Muscle of leg (tissue), 11 donors: ENCODE data around the gene MAP7. TPM values are rescaled to one million over a fixed set of nuclear protein-coding genes. Genes with fewer than 3 reads are reported as not detected.

Experiments
- DNase-seq: peaks from one replicate; pipeline ENCODE4 v3.0.0; 2013
- H3K27ac ChIP-seq: one replicate; pipeline ENCODE4 v1.5.1; 2013; ENCODE audit warnings: mild to moderate bottlenecking, low read length, control low read depth
- H3K27me3 ChIP-seq: one replicate; pipeline ENCODE4 v1.6.1; 2013; ENCODE audit warnings: low read length; ENCODE audit not compliant: control insufficient read depth, insufficient read depth
- H3K36me3 ChIP-seq: one replicate; pipeline ENCODE4 v1.6.1; 2013; ENCODE audit warnings: low read length; ENCODE audit not compliant: control insufficient read depth, insufficient read depth
- H3K4me1 ChIP-seq: one replicate; pipeline ENCODE4 v1.6.1; 2013; ENCODE audit warnings: low read length; ENCODE audit not compliant: control insufficient read depth, insufficient read depth
- H3K4me3 ChIP-seq: one replicate; pipeline ENCODE4 v1.5.1; 2013; ENCODE audit warnings: low read length, control low read depth
- H3K9me3 ChIP-seq: replicated peaks from 2 replicates; pipeline ENCODE4 v1.6.1; 2013; ENCODE audit warnings: low read depth, low read length; ENCODE audit not compliant: control insufficient read depth
- WGBS: methylation state at CpG from one replicate; pipeline ENCODE4 v1.1.5; 2013; ENCODE audit warnings: missing lambda C conversion rate; ENCODE audit not compliant: insufficient coverage; 5-methylcytosine and 5-hydroxymethylcytosine counted together
- polyA plus RNA-seq, 8 donors: library from polyadenylated mRNA; unstranded; fragments of 120-200 nt; gene quantifications; one replicate each; pipeline versions ENCODE4 v1.2.1 to v1.2.3, GENCODE V29; 2013; ENCODE audit warnings: inconsistent platforms in 1 of 8, low replicate concordance in 1 of 8; ENCODE audit not compliant: insufficient read length in 8 of 8, insufficient read depth in 1 of 8
- total RNA-seq: library from RNA; stranded (reverse); fragments of 120-200 nt; gene quantifications from one replicate; pipeline ENCODE4 v1.2.4, GENCODE V29; 2013

The MAP7 gene
- total and polyA plus RNA-seq, 9 donors: 0.14 to 1.9 (median 0.48) TPM

DNA sequence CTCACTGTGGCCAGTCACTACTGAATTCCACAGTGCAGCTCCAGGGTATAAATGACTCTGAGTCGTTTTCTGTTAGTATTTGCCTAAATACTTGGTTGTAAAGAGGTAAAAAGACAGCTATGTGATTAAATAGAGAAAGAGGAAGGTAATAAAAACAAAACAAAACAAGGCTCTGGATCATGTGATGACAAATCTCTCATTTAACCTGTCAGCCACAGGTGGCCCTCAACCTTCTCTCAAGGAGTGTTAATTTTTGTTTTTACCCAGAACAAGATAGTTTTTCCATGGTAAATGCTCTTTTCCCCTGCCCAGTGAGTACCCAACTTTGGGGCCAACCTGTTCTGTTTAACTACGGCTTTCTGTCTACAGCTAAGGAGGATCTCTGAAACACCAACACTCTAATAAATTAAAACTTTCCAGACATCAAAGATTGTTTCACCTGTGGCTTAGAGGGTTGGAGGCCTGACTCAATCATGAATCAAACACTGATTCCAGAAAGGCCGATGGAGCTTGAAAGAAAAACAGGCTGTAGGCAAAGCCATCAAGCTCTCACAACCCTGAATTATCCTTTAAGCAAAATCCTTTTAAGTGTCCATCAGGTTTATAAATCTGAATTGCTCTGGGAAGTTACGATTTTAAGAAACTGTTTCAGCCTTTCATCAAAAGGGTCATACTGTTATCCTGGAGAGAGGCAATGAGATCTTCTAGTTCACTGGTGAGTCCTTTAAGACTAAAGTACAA lies 179.1 kb downstream of the MAP7 start:
- Histone ChIP-seq H3K4me3 (no peak overlapping the region), H3K9me3 (no peaks in the 10 kb centered on the region), H3K36me3 (no peaks in the 10 kb centered on the region), H3K27me3 (peaks cover 2% of the 10 kb centered on the region), H3K27ac (no peak overlapping the region), H3K4me1 (no peaks in the 10 kb centered on the region)
- no peak for DNase-seq
- WGBS: no CpG with 5 or more reads among the region's 4 CpGs

DNA sequence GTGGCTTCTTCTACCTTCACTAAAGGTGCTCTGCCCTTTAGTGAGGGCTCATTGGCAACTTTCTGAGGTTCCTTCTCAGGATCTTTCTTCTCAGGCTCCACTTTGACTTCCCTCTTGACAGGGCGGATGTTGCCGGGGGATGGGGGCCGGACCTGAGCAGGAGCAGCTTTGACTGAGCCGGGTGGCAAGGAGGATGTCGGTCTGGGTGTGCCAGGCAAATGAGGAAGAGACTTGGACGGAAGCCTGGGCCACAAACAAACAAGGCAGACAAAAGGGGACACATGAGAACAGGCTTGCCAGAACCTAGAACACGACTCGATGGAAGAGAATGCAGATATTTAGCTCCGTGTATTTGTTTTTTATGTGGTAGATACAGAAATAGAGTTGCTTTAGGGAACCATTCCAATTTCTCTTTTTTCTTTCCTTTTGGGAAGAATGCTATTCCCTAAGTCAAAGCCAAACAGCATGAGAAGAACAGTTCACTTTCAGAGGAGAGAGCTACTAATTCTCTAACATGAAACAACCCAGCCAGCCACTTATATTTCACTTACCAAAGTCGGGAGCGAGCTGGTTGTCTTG lies 184.4 kb downstream of the MAP7 start:
- no peak overlapping the region for H3K4me3 ChIP-seq
- H3K4me1 ChIP-seq: no peaks in the 10 kb centered on the region
- H3K27me3 ChIP-seq: no peaks in the 10 kb centered on the region
- H3K27ac ChIP-seq: no peak overlapping the region
- H3K9me3 ChIP-seq: no peaks in the 10 kb centered on the region
- peak; percentile 55 for DNase-seq
- WGBS: 63% methylated on average over 8 of the region's 11 CpGs
- no peaks in the 10 kb centered on the region for H3K36me3 ChIP-seq

DNA sequence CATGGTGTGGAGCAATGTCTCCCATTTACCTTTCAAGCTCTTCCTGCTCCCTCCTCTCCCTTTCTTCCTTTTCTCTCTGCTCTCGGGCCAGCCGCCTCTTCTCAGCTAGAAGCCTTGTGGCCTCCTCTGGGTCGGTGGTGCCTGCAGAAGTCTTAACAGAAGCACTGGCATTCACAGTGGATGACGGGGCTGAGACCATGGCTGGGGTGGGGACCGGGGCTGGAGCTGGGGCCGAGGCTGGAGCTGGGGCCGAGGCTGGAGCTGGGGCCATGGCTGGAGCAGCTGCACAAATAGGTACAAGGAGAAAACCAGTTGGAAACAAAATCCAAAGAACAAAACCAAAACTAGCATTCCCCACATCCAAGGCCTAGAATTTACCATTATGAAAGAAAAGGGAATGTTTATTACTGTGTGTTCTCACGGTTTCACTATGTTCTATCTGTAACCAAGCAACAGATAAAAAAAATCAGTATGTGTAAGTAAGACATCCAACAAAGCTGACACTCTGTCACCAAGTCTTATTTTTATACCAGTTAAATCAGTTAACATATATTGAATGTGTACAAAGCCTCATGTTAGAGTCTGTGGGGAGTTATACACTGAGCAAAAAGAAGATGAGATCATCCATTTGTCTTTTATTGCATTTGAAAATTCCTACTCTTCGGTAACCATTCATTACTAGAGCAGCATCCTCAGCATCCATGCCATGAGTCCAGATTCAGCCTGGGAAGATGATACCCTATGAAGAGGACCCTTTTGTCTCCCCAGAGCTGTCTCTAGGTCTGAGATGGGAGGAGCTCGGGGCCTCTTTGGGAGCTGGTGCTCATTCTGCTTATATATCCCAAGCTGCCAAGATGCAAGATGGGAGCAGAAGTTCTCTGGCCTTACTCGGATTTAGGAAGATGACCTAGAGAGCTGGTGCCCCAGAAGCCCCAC lies 187.5 kb downstream of the MAP7 start:
- 82% methylated on average over 4 of the region's 11 CpGs for WGBS
- Histone ChIP-seq H3K9me3 (no peaks in the 10 kb centered on the region), H3K4me3 (no peak overlapping the region), H3K27ac (no peak overlapping the region), H3K4me1 (no peaks in the 10 kb centered on the region), H3K27me3 (no peaks in the 10 kb centered on the region), H3K36me3 (no peaks in the 10 kb centered on the region)
- peak; percentile 29 for DNase-seq

DNA sequence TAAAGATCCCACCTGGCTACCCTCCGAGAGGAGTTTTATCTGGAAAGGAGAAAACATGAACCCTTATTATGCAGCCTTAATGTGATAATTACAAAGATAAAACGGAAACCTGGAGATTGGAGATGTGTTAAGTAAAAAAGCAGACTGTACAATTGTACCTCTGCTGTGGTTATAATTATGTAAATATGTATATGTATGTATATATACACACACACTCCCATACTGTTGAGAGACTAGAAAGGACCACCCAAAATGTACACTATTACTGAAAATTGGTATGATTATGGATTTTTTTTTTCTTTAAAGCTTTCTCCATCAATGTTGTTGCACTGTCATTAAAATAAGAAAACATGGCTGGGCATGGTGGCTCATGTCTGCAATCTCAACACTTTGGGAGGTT lies 188.4 kb downstream of the MAP7 start:
- WGBS: no CpG with 5 or more reads among the region's 2 CpGs
- H3K27me3 ChIP-seq: no peaks in the 10 kb centered on the region
- H3K9me3 ChIP-seq: no peaks in the 10 kb centered on the region
- no peak overlapping the region for H3K4me3 ChIP-seq
- no peak for DNase-seq
- H3K27ac ChIP-seq: no peak overlapping the region
- no peaks in the 10 kb centered on the region for H3K4me1 ChIP-seq
- no peaks in the 10 kb centered on the region for H3K36me3 ChIP-seq

DNA sequence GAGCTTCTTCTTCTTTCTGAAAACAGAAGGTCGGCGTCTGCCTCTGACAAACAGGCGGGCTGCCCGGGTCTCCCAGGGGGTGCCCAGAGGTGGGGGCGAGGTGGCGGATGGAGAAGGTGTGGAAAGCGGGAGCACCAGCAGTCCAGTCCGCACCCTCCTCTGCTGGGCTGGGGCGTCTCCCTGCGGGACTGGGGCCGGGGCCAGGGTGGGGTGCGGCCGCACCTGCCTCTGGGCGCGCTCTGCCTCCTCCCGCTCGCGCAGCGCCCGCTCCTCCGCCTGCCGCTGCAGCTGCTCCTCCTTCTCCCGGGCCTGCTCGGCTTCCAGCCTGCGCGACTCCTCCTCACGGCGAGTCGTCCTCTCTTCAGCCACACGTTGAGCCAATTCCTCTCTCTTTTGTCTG lies 189.4 kb downstream of the MAP7 start:
- Histone ChIP-seq H3K4me3 (no peak overlapping the region), H3K27ac (no peak overlapping the region), H3K36me3 (no peaks in the 10 kb centered on the region), H3K27me3 (no peaks in the 10 kb centered on the region), H3K9me3 (no peaks in the 10 kb centered on the region), H3K4me1 (no peaks in the 10 kb centered on the region)
- no peak for DNase-seq
- WGBS: 96% methylated on average over 28 of the region's 30 CpGs

DNA sequence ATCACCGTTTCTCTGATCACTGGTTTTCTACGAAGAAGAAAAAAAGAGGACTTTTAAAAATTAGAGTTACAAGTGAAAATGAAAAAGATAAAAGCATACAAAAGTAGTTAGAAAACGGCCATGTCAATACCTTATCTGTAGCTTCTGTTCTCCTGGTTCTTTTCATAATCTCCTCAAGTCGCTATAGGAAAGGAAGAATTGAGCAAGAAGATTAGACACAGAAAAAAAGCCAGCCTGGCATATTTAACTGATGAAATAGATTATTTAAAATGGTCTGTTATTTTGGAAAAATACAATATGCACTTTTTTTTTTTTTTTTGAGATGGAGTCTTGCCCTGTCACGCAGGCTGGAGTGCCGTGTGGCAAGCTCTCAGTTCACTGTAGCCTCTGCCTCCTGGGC lies 190.4 kb downstream of the MAP7 start:
- no peaks in the 10 kb centered on the region for H3K36me3 ChIP-seq
- no peaks in the 10 kb centered on the region for H3K9me3 ChIP-seq
- 100% methylated on average over 2 of the region's 6 CpGs for WGBS
- no peaks in the 10 kb centered on the region for H3K4me1 ChIP-seq
- no peak for DNase-seq
- no peaks in the 10 kb centered on the region for H3K27me3 ChIP-seq
- no peak overlapping the region for H3K4me3 ChIP-seq
- H3K27ac ChIP-seq: no peak overlapping the region

DNA sequence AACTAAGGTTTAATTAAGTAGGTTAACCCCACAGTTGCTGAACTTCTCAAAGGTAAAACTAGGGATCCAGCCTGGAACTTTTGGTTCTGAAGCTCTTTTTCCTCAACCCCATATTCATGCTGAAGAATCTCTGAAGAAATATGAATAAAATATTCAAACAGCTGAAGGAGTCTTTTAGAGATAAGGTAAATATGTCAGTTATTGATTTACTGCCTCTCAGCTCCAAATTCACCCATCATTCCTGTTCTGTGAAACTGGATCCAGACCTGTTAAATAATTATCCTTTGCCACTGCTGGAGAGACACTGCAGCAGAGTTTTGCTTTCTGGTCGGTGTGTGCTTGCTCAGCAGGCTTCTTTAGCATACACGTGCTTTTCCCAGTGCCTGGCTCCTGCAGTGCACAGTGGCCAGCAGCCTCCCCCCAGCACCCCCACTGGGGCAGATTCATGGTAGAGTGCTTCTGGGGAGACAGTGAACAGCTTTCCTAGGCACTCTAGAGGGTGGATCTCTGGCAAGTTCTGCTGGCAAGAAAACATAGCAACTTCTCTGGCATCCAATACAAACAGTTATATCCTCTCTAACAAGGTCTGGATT lies 198.6 kb downstream of the MAP7 start:
- WGBS: 33% methylated on average over 1 of the region's 2 CpGs
- Histone ChIP-seq H3K36me3 (no peaks in the 10 kb centered on the region), H3K27me3 (no peaks in the 10 kb centered on the region), H3K4me1 (no peaks in the 10 kb centered on the region), H3K4me3 (no peak overlapping the region), H3K27ac (no peak overlapping the region), H3K9me3 (no peaks in the 10 kb centered on the region)
- DNase-seq: no peak

DNA sequence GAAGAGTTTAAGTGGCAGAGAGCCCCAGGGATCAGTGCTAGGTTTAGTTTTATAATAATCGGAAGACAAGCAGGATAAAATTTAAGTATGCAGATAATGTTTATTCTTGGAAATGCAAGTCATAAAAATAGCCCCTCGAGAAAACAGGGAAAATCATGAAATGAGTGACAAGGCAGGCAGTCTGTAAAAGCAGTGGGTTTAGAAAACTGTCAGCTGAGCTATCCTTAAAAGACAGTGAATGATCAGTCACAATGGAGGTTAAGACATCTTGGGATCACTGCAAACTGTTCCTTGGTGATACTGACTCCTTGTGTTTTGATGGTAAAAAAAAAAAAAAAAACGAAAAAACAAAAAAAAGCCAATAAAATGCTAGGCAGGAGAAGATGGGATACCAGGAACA lies 199.3 kb downstream of the MAP7 start:
- no peak overlapping the region for H3K27ac ChIP-seq
- H3K4me1 ChIP-seq: no peaks in the 10 kb centered on the region
- no peak overlapping the region for H3K4me3 ChIP-seq
- H3K9me3 ChIP-seq: no peaks in the 10 kb centered on the region
- no peak for DNase-seq
- no peaks in the 10 kb centered on the region for H3K36me3 ChIP-seq
- H3K27me3 ChIP-seq: no peaks in the 10 kb centered on the region
- WGBS: 57% methylated on average over 2 of the region's 3 CpGs

DNA sequence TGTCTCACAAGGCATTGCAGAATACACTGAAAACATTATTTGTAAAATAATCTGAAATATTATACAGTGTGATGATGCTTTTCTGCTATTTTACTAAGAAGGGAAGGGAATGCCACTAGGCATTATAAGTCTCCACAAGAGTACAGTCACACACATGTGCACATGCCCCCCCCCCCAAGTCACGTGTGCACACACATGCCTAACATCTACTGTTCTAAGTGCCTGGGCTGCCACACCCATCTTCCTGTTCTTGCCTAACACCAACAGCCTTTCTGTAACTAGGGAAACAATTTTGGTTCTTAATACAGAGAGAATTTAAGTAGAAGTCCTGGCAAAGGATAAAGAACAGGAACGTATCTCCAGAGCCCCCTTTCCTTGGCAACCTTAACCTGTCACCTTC lies 202.4 kb downstream of the MAP7 start:
- 80% methylated on average over 1 of the region's 2 CpGs for WGBS
- Histone ChIP-seq H3K9me3 (no peaks in the 10 kb centered on the region), H3K27me3 (no peaks in the 10 kb centered on the region), H3K36me3 (no peaks in the 10 kb centered on the region), H3K27ac (no peak overlapping the region), H3K4me3 (no peak overlapping the region), H3K4me1 (no peaks in the 10 kb centered on the region)
- no peak for DNase-seq

DNA sequence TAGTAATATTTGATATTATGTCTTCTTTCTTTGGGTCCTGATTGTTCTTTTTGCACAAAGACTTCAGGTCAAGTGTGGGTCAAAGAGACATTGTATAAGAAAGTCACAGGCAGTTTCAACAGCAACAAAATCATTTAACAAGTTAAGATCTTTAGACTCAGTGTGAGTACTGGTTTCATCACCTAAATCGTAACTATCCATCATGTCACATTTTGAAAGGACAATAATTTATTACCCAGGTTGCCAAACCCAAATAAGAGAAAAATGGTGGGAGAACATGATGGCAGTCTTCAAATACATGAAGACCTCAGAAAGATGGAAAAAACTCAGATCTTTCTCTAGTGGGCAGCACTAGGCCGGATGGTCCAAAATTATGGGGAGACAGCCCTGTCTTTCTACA lies 205.1 kb downstream of the MAP7 start:
- no peaks in the 10 kb centered on the region for H3K9me3 ChIP-seq
- no peak overlapping the region for H3K27ac ChIP-seq
- H3K4me3 ChIP-seq: no peak overlapping the region
- no CpG with 5 or more reads among the region's 2 CpGs for WGBS
- H3K4me1 ChIP-seq: no peaks in the 10 kb centered on the region
- no peaks in the 10 kb centered on the region for H3K27me3 ChIP-seq
- no peak for DNase-seq
- H3K36me3 ChIP-seq: no peaks in the 10 kb centered on the region
